KMS-11 (cell line): Measurements from ENCODE around the gene CELF2.

Experiments
- H2AFZ ChIP-seq: fragments of 200-600 bp; sonication (generic); 2 replicates; pipeline ENCODE4 v1.6.1; 2016; ENCODE audit warnings: antibody characterized with exemption, mixed run types, low read depth
- H3K27ac ChIP-seq: fragments of 200-600 bp; sonication (generic); 2 replicates; pipeline ENCODE4 v1.6.1; 2016; ENCODE audit warnings: mild to moderate bottlenecking, mixed run types
- H3K27me3 ChIP-seq: fragments of 200-600 bp; sonication (generic); 2 replicates; pipeline ENCODE4 v1.6.1; 2017; ENCODE audit warnings: mild to moderate bottlenecking, low read depth, mixed run types, moderate library complexity; ENCODE audit not compliant: insufficient read depth
- H3K36me3 ChIP-seq: fragments of 200-600 bp; sonication (generic); 2 replicates; pipeline ENCODE4 v1.6.1; 2017; ENCODE audit warnings: mild to moderate bottlenecking, mixed run types; ENCODE audit not compliant: insufficient read depth
- H3K4me1 ChIP-seq: fragments of 200-600 bp; sonication (generic); 2 replicates; pipeline ENCODE4 v1.6.1; 2016; ENCODE audit warnings: mild to moderate bottlenecking, low read depth, mixed run types; ENCODE audit not compliant: poor library complexity, severe bottlenecking
- H3K4me2 ChIP-seq: fragments of 200-600 bp; sonication (generic); 2 replicates; pipeline ENCODE4 v1.7.0; 2016; ENCODE audit warnings: mild to moderate bottlenecking, mixed run types
- H3K4me3 ChIP-seq: fragments of 200-600 bp; sonication (generic); IDR thresholded peaks from 2 replicates; pipeline ENCODE4 v1.6.1; 2017; ENCODE audit warnings: low read depth, low read length, mixed read lengths; ENCODE audit not compliant: insufficient read depth
- H3K79me2 ChIP-seq: fragments of 200-600 bp; sonication (generic); 2 replicates; pipeline ENCODE4 v1.6.1; 2016; ENCODE audit warnings: low read depth, mixed run types; ENCODE audit not compliant: insufficient read depth
- H3K9ac ChIP-seq: fragments of 200-600 bp; sonication (generic); 2 replicates; pipeline ENCODE4 v1.6.1; 2016; ENCODE audit warnings: mild to moderate bottlenecking, mixed run types
- H4K20me1 ChIP-seq: fragments of 200-600 bp; sonication (generic); 2 replicates; pipeline ENCODE4 v1.6.1; 2016; ENCODE audit warnings: mild to moderate bottlenecking, mixed run types; ENCODE audit not compliant: insufficient read depth
- TF ChIP-seq, protein P1 (sequence below): fragments of 200-600 bp; sonication (generic); conservative IDR thresholded peaks from 2 replicates; pipeline ENCODE4 v1.6.1; 2017; ENCODE audit warnings: low read depth, mild to moderate bottlenecking, antibody characterized with exemption, low read length, moderate library complexity, mixed read lengths

The CELF2 gene

DNA sequence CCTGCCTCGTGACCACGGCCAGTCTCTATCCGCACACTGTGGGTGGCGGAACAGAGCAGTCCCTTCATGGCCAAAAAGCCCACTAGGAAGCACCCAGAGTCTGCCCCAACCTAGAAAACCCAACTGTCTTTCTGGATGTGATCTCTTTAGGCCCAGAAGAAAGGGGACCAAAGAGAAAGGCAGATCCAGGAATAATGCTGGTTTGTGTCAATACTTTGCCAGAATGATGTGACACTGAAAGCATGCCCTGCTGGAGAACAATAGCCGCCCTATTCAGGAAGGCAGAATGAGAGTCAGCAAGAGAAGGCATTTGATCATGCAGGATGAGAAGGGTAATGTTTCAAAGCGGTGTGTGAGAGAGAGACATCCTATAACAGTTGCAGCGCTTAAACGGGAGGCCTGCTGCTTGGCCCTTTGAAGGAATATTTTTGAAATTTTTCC is 319.1 kb downstream of the CELF2 start:
- Histone ChIP-seq H3K27ac (no peak overlapping the region), H2AFZ (no peak overlapping the region), H3K79me2 (no peaks in the 10 kb centered on the region), H3K4me2 (no peak overlapping the region), H3K36me3 (no peaks in the 10 kb centered on the region), H3K4me3 (no peak overlapping the region), H4K20me1 (no peaks in the 10 kb centered on the region), H3K4me1 (no peaks in the 10 kb centered on the region), H3K27me3 (no peaks in the 10 kb centered on the region), H3K9ac (no peak overlapping the region)
- TF ChIP-seq, protein P1, sequence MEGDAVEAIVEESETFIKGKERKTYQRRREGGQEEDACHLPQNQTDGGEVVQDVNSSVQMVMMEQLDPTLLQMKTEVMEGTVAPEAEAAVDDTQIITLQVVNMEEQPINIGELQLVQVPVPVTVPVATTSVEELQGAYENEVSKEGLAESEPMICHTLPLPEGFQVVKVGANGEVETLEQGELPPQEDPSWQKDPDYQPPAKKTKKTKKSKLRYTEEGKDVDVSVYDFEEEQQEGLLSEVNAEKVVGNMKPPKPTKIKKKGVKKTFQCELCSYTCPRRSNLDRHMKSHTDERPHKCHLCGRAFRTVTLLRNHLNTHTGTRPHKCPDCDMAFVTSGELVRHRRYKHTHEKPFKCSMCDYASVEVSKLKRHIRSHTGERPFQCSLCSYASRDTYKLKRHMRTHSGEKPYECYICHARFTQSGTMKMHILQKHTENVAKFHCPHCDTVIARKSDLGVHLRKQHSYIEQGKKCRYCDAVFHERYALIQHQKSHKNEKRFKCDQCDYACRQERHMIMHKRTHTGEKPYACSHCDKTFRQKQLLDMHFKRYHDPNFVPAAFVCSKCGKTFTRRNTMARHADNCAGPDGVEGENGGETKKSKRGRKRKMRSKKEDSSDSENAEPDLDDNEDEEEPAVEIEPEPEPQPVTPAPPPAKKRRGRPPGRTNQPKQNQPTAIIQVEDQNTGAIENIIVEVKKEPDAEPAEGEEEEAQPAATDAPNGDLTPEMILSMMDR: no peak

DNA sequence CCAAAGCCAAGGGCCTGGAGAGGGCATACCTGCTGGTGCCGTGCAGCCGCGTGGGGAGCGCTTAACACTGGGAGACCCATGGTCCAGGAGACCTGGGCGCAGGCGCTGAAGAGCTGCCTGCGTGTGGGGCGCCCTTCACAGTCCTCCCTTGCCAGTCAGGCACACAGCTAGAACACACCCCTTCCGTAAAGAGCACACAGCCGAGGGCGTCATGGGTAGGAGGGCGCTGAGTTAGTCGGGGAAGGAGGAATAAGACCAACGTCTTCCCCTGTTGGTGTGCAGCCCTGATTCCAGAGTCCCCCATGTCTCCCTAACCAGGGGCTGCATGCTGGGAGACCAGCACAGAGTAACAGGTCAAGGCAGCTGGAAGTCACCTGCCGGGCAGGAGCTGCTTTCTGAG is 319.8 kb downstream of the CELF2 start:
- Histone ChIP-seq H3K27me3 (no peaks in the 10 kb centered on the region), H3K9ac (no peak overlapping the region), H2AFZ (no peak overlapping the region), H3K27ac (no peak overlapping the region), H3K4me3 (no peak overlapping the region), H3K4me1 (no peaks in the 10 kb centered on the region), H4K20me1 (no peaks in the 10 kb centered on the region), H3K79me2 (no peaks in the 10 kb centered on the region), H3K36me3 (no peaks in the 10 kb centered on the region), H3K4me2 (no peak overlapping the region)
- TF ChIP-seq, protein P1: no peak

DNA sequence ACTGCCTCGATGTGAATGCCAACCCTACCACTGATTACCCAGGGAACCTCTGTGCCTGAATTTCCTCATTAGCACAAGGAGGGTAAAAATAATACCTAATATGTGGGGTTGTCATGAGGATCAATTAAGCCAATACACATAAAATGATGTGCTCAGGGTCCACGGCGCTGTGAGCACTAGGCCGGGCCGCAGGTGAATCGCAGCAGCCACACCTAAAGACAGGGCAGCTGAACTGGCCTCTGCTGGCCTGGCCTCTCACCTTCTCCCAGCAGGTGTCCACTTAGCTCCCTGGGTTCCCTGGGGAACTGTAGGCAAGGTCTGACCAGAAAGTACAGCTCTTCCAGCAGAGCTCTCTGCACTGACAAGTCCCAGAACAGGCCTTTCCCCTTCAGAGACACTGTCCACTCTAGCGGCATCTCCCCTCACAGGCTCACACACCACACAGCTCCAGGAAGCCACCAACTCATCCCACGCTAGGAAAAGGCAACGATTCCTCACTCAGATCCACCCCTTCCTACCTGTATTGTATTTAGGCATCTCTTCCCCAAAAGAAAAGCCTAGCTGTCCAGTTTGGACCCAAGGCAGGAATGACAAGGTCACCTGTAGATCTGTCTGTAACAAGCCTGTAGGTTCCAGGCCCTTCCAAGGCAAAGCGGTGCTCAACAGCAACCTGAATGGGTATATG is 320.6 kb downstream of the CELF2 start:
- no peak overlapping the region for H3K4me3 ChIP-seq
- no peaks in the 10 kb centered on the region for H3K79me2 ChIP-seq
- no peaks in the 10 kb centered on the region for H3K27me3 ChIP-seq
- H3K9ac ChIP-seq: no peak overlapping the region
- no peak overlapping the region for H3K4me2 ChIP-seq
- H4K20me1 ChIP-seq: no peaks in the 10 kb centered on the region
- no peak overlapping the region for H2AFZ ChIP-seq
- H3K36me3 ChIP-seq: no peaks in the 10 kb centered on the region
- H3K4me1 ChIP-seq: no peaks in the 10 kb centered on the region
- TF ChIP-seq, protein P1: no peak
- H3K27ac ChIP-seq: no peak overlapping the region

DNA sequence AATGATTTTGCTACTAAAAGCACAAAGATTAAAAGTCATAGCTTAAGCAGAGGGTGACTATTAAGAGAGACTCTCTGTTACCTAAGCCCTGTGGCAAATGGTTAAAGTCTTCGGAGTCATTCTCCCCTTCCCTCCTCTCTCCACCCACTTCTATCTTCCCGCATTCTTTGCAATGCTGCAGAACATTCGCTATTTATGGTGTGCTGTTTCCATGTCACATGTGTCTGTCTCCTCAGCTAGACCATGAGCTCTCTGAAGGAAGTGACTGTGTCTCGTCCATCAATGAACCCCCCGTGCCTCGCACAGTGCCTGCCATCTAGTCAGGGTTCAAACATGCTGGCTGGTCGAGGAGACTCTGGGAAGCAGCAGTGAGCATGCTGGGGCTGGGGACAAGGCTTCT is 321.3 kb downstream of the CELF2 start:
- Histone ChIP-seq H3K79me2 (no peaks in the 10 kb centered on the region), H3K4me3 (no peak overlapping the region), H3K4me2 (no peak overlapping the region), H4K20me1 (no peaks in the 10 kb centered on the region), H3K4me1 (no peaks in the 10 kb centered on the region), H2AFZ (no peak overlapping the region), H3K36me3 (no peaks in the 10 kb centered on the region), H3K27me3 (no peaks in the 10 kb centered on the region), H3K9ac (no peak overlapping the region), H3K27ac (no peak overlapping the region)
- TF ChIP-seq, protein P1: no peak
